Upper lobe of left lung (tissue), 6 donors: ENCODE measurements around the gene KLHDC3. TPM values are rescaled to one million over a fixed set of nuclear protein-coding genes. Genes with fewer than 3 reads are reported as not detected.
A peak's percentile ranks its signal among the peaks of the same experiment; 100 is the strongest.

ENCODE experiments used
- ATAC-seq, 2 donors: fragments of 200-7000 bp; cut with Tn5 transposase; one replicate each; pipeline ENCODE4 v1.9.1; 2022; ENCODE audit warnings: mild to moderate bottlenecking in 2 of 2, moderate library complexity in 2 of 2; ENCODE audit not compliant: low FRiP score in 2 of 2
- DNase-seq, 2 donors: peaks; one replicate each; pipeline ENCODE4 v3.0.0-alpha.2; 2019 to 2020
- H3K27ac ChIP-seq, 4 donors: fragments of 200-600 bp; sonication (generic); one replicate each; pipeline ENCODE4 v1.5.1; 2016 to 2019
- H3K27me3 ChIP-seq, 4 donors: fragments of 200-600 bp; sonication (generic); one replicate each; pipeline ENCODE4 v1.5.1; 2017 to 2019
- H3K36me3 ChIP-seq, 4 donors: fragments of 200-600 bp; sonication (generic); one replicate each; pipeline ENCODE4 v1.5.1; 2016 to 2019
- H3K4me1 ChIP-seq, 4 donors: fragments of 200-600 bp; sonication (generic); one replicate each; pipeline ENCODE4 v1.5.1; 2018 to 2019
- H3K4me3 ChIP-seq, 4 donors: fragments of 200-600 bp; sonication (generic); one replicate each; pipeline ENCODE4 v1.5.1; 2017 to 2019; ENCODE audit warnings: mild to moderate bottlenecking in 2 of 4, moderate library complexity in 1 of 4
- H3K9me3 ChIP-seq, 4 donors: fragments of 200-600 bp; sonication (generic); one replicate each; pipeline ENCODE4 v1.5.1; 2018 to 2019
- CTCF ChIP-seq, 6 experiments: fragments of 450-650 bp in 4 of 6; fragments of 200-600 bp in 2 of 6; sonication (generic) in 2 of 6; IDR thresholded peaks; one replicate each; pipeline ENCODE4 v1.5.1; 2016 to 2019; ENCODE audit warnings: antibody characterized with exemption in 6 of 6
- EP300 ChIP-seq, 4 donors: sonication (generic); formaldehyde crosslinking; IDR thresholded peaks; one replicate each; pipeline ENCODE4 v1.5.1; 2017; ENCODE audit warnings: antibody characterized with exemption in 4 of 4, control low read depth in 2 of 4
- POLR2A ChIP-seq, 4 donors: fragments of 450-650 bp; IDR thresholded peaks; one replicate each; pipeline ENCODE4 v1.5.1; 2016 to 2017; ENCODE audit warnings: antibody characterized with exemption in 4 of 4, mild to moderate bottlenecking in 2 of 4
- POLR2AphosphoS5 ChIP-seq, 2 donors: sonication (generic); formaldehyde crosslinking; IDR thresholded peaks; one replicate each; pipeline ENCODE4 v1.5.1; 2017; ENCODE audit warnings: antibody characterized with exemption in 2 of 2
- WGBS, 2 donors: methylation state at CpG; one replicate each; pipeline ENCODE4 v1.1.5; 2017 to 2018; 5-methylcytosine and 5-hydroxymethylcytosine counted together
- total RNA-seq, 6 donors: library from RNA; depleted of rRNA in 4 of 6; stranded (reverse); fragments of >200 nt in 4 of 6; gene quantifications; one replicate each; pipeline versions ENCODE4 v1.1.0 to v1.2.1, GENCODE V29; 2016 to 2021
- donor health status: DM: no; HTN: no; CAD: no; lungs with moderate emphysema.
- donor health status: DM: no; HTN: yes; CAD: no; lungs with severe emphysema.

The KLHDC3 gene
- total RNA-seq, 6 donors from 2014 or later: 36.7 to 74.0 (median 59.3) TPM

GRCh38 chr6:43055966-43056365 lies 41.9 kb downstream of the KLHDC3 start:
- Histone ChIP-seq H3K4me3 (no peak overlapping the region), H3K27ac (no peak overlapping the region), H3K36me3 (peaks cover 4 to 25% (median 18%) of the 10 kb centered on the region in 4 donors), H3K27me3 (no peaks in the 10 kb centered on the region), H3K9me3 (no peaks in the 10 kb centered on the region), H3K4me1 (peaks cover 35 to 47% (median 38%) of the 10 kb centered on the region in 4 donors)
- no peak for TF ChIP-seq POLR2A (IDR thresholded peaks at IDR 0.05)
- no peak for TF ChIP-seq CTCF (IDR thresholded peaks at IDR 0.05)
- no peak for TF ChIP-seq POLR2AphosphoS5 (IDR thresholded peaks at IDR 0.05)
- no peak for TF ChIP-seq EP300 (IDR thresholded peaks at IDR 0.05)
- no peak for DNase-seq
- WGBS, 2 donors: 90 to 98% methylated on average over 7 to 8 of the region's 8 CpGs
- ATAC-seq: no peak

- TF ChIP-seq CTCF (IDR thresholded peaks at IDR 0.05): no peak
- Histone ChIP-seq H3K9me3 (no peaks in the 10 kb centered on the region), H3K4me3 (peak overlapping the region; percentile 74 to 95 (median 78)), H3K4me1 (peaks cover 27 to 35% (median 30%) of the 10 kb centered on the region in 4 donors), H3K27me3 (no peaks in the 10 kb centered on the region), H3K36me3 (peaks cover 4 to 30% (median 18%) of the 10 kb centered on the region in 4 donors), H3K27ac (peak overlapping the region; percentile 80 to 93 (median 92))
- ATAC-seq (no peak), DNase-seq (no peak)
- 60 to 79% methylated on average over 1 of the region's 1 CpG for WGBS, 2 donors
Measured at GRCh38 chr6:43058531-43058930, 44.5 kb downstream of the KLHDC3 start.

DNA sequence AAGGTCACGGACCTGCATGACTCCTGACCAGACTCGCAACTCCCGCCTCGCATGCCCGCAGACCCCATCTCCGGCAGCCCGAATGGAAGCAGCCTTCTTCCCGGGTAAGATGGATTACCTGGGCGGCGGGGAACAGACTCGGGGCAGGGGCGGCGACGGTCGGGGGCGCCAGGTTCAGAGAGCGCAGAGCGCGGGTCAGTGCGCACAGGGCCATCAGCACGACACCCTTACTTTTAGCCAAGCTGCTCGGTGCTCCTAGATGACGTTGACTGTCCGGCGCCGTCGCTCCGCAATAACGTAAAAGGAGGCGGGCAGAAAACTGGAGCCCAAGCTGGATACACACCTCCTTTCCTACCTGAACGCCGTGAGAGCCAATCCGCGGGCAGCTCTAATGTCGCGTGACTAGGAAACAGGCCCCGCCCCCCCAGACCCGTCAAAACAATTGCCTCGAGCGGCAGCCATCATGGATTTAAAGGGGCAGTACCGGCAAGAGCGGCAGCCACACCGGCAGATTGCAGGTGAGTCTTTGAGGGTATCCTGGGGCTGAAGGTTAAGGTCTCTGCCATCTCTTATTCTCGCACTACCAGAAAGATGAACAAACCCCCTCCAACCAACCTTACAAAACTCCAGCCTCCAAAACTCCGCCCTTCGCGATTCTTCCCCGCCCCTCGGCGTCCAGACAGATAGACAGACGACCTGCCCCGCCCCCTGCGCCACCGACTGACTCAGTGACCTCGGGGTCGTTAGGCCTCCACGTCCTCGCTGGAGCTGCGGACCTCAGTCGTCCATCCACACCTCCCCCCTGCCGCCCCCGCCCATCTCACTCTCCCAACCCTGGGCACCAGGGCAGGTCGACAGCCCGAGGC lies 45.4 kb downstream of the KLHDC3 start, which contains the start of the genes KLC4 and MRPL2:
Gene KLC4, plus strand, starts transcription at position 464 of the 866 bp plus-strand sequence. CDS start 1,705 bp downstream, outside the sequence.
Gene MRPL2, minus strand, starts transcription at position 267 of the 866 bp plus-strand sequence. Its CDS starts 53 bp downstream, at position 214.
- peak within 1 kb of the TSS; percentile 74 to 95 (median 78) for H3K4me3 ChIP-seq
- no peaks in the 10 kb centered on the region for H3K9me3 ChIP-seq
- peaks cover 23 to 32% (median 26%) of the 10 kb centered on the region in 4 donors for H3K4me1 ChIP-seq
- peak within 1 kb of the TSS; percentile 80 to 93 (median 92) for H3K27ac ChIP-seq
- 0% methylated on average over 24 to 35 of the region's 64 CpGs for WGBS, 2 donors
- DNase-seq (peak; percentile 95 to 98), ATAC-seq (peak; percentile 98)
- H3K27me3 ChIP-seq: no peaks in the 10 kb centered on the region
- peak in 3 of 4 donors; percentile 78 to 86 (median 81) for TF ChIP-seq POLR2A (IDR thresholded peaks at IDR 0.05)
- peak; percentile 93 to 95 for TF ChIP-seq POLR2AphosphoS5 (IDR thresholded peaks at IDR 0.05)
- TF ChIP-seq CTCF (IDR thresholded peaks at IDR 0.05): no peak
- peak in 1 of 4 donors; percentile 42 for TF ChIP-seq EP300 (IDR thresholded peaks at IDR 0.05)
- H3K36me3 ChIP-seq: peaks cover 4 to 35% (median 18%) of the 10 kb centered on the region in 4 donors

DNA sequence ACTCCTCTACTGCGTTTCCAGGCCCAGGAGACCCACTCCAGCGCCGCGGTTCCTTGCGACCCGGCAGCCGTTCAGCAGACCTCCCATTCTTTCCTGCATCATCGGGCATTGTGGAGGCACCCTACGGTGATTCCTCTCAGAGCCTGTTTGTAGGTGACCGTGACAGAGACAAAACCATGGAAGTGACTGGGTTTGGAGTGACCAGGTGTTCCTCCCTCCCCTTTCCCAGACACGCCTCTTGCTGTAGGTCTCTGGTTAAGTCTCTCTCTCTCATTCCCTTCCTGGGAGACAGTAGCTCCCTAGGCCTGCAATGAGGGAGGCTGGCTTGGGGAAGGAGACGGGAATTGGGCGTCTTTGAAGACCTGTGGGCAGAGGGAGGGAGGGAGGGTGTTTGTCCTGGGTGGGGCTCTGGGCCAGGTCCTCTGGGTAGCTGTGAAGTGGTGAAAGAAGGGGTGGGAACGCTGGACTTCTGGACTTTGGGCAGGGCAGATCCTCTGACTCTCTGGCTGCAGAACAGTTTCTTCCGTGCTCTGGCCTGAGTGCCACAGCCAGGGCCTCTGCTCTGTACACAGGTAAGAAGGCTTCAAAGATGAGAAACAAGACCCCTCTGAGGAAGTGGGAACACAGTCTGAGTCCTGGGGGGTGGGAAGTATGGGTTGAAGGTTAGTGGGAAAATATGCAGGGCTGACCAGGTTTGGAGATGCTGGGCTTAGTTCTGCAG lies 46.1 kb downstream of the KLHDC3 start:
- Histone ChIP-seq H3K4me3 (peak overlapping the region; percentile 43 to 79 (median 76)), H3K27ac (peak overlapping the region; percentile 80 to 93 (median 92)), H3K4me1 (peaks cover 20 to 29% (median 25%) of the 10 kb centered on the region in 4 donors), H3K36me3 (peaks cover 4 to 38% (median 18%) of the 10 kb centered on the region in 4 donors), H3K9me3 (no peaks in the 10 kb centered on the region), H3K27me3 (no peaks in the 10 kb centered on the region)
- ATAC-seq: peak; percentile 7 to 61
- TF ChIP-seq CTCF (IDR thresholded peaks at IDR 0.05) (no peak), POLR2A (IDR thresholded peaks at IDR 0.05) (peak in 1 of 4 donors; percentile 17), EP300 (IDR thresholded peaks at IDR 0.05) (no peak), POLR2AphosphoS5 (IDR thresholded peaks at IDR 0.05) (peak in 1 of 2 donors; percentile 27)
- 12 to 24% methylated on average over 7 to 14 of the region's 15 CpGs for WGBS, 2 donors
- DNase-seq: peak in 1 of 2 donors; percentile 65
